ENCODE results near the gene RYR1.

Gene RYR1

DNA sequence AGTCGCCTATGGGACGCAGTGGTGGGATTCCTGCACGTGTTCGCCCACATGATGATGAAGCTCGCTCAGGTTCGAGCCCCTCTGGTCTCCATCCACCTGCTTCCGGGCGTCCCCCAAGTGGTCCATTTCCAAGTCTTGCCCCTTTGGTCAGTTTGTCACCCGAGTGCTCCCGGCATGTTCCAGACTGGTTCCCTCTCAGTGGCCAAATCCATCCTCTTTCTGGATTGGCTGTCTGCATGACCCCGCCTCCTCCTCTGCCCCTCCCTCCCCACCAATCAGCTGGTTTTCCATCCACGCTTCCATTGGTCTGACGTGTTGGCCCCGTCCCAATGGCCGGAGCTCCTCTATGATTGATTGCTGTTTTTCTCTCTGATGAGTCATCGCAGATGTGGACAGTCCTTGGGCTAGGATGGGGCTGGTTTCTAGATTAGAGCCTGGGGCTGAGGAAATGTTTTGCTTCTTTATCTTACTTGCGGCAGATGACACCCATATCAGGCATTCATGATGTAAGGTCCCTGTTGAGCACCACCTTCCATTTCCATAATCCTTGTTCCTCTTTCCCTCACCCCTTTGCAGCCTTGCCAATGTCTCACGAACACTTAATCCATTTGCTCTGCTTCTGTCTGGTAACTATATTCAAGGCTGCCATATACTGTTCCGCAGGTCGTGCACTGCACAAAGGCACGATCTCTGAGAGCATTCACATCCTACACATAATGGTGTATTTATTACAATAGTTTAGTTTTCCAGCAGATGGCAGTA lies 110.5 kb downstream of the RYR1 start (continued):
- TF ChIP-seq ZSCAN30 (tag by site-specific recombination; IDR thresholded peaks at IDR 0.05) (peak; percentile 72; the same call in 1 of the 2 replicates), SALL2 (tag by site-specific recombination; IDR thresholded peaks at IDR 0.05; ENCODE audit: borderline replicate concordance) (no peak), ZNF558 (tag by site-specific recombination; IDR thresholded peaks at IDR 0.05) (peak; percentile 79), ZNF221 (tag by site-specific recombination; IDR thresholded peaks at IDR 0.05; ENCODE audit: borderline replicate concordance) (no peak; the same call in 1 of the 2 replicates), ZNF24 (tag by site-specific recombination; IDR thresholded peaks at IDR 0.05) (peak; percentile 95), OVOL3 (tag by site-specific recombination; IDR thresholded peaks at IDR 0.05) (no peak), ZNF670 (tag by site-specific recombination; IDR thresholded peaks at IDR 0.05; ENCODE audit: low read depth) (no peak), ZNF140 (tag by site-specific recombination; IDR thresholded peaks at IDR 0.05) (no peak), ZNF629 (tag by site-specific recombination; IDR thresholded peaks at IDR 0.05) (peak; percentile 93), ZNF626 (tag by site-specific recombination; IDR thresholded peaks at IDR 0.05) (peak; percentile 86; the same call in 1 of the 2 replicates)
- TF ChIP-seq, protein P1, sequence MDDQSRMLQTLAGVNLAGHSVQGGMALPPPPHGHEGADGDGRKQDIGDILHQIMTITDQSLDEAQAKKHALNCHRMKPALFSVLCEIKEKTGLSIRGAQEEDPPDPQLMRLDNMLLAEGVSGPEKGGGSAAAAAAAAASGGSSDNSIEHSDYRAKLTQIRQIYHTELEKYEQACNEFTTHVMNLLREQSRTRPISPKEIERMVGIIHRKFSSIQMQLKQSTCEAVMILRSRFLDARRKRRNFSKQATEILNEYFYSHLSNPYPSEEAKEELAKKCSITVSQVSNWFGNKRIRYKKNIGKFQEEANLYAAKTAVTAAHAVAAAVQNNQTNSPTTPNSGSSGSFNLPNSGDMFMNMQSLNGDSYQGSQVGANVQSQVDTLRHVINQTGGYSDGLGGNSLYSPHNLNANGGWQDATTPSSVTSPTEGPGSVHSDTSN (CRISPR knock-in tag; IDR thresholded peaks at IDR 0.05) = peak; percentile 73; the same call in 1 of the 2 replicates
- TF ChIP-seq, protein P2, sequence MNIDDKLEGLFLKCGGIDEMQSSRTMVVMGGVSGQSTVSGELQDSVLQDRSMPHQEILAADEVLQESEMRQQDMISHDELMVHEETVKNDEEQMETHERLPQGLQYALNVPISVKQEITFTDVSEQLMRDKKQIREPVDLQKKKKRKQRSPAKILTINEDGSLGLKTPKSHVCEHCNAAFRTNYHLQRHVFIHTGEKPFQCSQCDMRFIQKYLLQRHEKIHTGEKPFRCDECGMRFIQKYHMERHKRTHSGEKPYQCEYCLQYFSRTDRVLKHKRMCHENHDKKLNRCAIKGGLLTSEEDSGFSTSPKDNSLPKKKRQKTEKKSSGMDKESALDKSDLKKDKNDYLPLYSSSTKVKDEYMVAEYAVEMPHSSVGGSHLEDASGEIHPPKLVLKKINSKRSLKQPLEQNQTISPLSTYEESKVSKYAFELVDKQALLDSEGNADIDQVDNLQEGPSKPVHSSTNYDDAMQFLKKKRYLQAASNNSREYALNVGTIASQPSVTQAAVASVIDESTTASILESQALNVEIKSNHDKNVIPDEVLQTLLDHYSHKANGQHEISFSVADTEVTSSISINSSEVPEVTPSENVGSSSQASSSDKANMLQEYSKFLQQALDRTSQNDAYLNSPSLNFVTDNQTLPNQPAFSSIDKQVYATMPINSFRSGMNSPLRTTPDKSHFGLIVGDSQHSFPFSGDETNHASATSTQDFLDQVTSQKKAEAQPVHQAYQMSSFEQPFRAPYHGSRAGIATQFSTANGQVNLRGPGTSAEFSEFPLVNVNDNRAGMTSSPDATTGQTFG (tag by site-specific recombination; IDR thresholded peaks at IDR 0.05; ENCODE audit: borderline replicate concordance) = no peak; the same call in 1 of the 2 replicates

DNA sequence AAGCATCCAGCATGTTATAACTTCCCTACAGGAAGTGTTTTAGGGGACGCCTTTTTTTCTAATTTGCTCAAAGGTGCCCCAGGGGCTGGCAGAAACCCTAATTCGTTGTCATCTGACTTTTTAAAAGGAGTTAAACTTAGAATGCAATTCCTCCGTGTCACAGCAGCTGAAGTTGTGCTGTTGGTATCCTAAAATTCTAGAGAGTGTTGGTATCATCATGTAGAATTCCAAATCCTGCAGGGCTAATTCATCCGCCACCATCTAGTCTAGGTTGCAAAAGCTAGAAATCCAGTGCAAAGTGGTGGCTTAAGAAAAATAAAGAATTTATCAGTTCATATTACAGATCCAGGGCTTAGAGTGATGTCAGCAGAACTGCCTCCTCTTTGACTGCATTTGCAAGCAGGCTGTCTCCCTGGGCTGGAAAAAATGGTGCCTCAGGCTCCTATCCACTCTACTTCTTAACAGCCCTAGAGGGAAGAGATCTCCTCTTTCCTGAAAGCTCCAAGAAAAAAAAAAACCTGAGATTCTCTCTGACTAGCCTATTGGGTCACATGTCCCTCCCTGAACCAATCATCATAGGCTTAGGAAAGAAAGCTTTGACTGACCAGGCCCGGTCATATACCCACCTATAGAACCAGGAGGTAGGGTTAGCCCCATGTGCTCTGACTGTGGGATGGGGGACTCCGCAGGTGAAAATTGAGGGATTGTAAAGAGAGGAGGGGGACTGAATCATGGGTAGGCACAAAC lies 111.3 kb downstream of the RYR1 start:
- H3K4me3 ChIP-seq (ENCODE audit: low read depth, low read length) = no peak overlapping the region
- POLR2A ChIA-PET = interaction anchor here (0.6 to 2.5 kb wide), 18 partner anchors 9 to 386 kb away, joined by 3 to 35 read pairs (median 4); partner anchors contain the start of genes ACTN4, EIF3K, FAM98C and GGN
- TF ChIP-seq, protein P3, sequence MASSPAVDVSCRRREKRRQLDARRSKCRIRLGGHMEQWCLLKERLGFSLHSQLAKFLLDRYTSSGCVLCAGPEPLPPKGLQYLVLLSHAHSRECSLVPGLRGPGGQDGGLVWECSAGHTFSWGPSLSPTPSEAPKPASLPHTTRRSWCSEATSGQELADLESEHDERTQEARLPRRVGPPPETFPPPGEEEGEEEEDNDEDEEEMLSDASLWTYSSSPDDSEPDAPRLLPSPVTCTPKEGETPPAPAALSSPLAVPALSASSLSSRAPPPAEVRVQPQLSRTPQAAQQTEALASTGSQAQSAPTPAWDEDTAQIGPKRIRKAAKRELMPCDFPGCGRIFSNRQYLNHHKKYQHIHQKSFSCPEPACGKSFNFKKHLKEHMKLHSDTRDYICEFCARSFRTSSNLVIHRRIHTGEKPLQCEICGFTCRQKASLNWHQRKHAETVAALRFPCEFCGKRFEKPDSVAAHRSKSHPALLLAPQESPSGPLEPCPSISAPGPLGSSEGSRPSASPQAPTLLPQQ (tag by site-specific recombination; IDR thresholded peaks at IDR 0.05) = 0 out of 2 replicates have a peak, but pooled peaks have one; percentile 0
- TF ChIP-seq, protein P4, sequence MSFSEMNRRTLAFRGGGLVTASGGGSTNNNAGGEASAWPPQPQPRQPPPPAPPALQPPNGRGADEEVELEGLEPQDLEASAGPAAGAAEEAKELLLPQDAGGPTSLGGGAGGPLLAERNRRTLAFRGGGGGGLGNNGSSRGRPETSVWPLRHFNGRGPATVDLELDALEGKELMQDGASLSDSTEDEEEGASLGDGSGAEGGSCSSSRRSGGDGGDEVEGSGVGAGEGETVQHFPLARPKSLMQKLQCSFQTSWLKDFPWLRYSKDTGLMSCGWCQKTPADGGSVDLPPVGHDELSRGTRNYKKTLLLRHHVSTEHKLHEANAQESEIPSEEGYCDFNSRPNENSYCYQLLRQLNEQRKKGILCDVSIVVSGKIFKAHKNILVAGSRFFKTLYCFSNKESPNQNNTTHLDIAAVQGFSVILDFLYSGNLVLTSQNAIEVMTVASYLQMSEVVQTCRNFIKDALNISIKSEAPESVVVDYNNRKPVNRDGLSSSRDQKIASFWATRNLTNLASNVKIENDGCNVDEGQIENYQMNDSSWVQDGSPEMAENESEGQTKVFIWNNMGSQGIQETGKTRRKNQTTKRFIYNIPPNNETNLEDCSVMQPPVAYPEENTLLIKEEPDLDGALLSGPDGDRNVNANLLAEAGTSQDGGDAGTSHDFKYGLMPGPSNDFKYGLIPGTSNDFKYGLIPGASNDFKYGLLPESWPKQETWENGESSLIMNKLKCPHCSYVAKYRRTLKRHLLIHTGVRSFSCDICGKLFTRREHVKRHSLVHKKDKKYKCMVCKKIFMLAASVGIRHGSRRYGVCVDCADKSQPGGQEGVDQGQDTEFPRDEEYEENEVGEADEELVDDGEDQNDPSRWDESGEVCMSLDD (tag by site-specific recombination; IDR thresholded peaks at IDR 0.05) = peak; percentile 76
- TF ChIP-seq ZNF768 (tag by site-specific recombination; IDR thresholded peaks at IDR 0.05) (peak; percentile 0; the same call in 1 of the 2 replicates), ZNF174 (tag by site-specific recombination; IDR thresholded peaks at IDR 0.05) (peak; percentile 81), ZXDB (tag by site-specific recombination; IDR thresholded peaks at IDR 0.05) (0 out of 2 replicates have a peak, but pooled peaks have one; percentile 71), ZSCAN30 (tag by site-specific recombination; IDR thresholded peaks at IDR 0.05) (0 out of 2 replicates have a peak, but pooled peaks have one; percentile 3), WT1 (tag by site-specific recombination; IDR thresholded peaks at IDR 0.05) (no peak)
- TF ChIP-seq, protein P5, sequence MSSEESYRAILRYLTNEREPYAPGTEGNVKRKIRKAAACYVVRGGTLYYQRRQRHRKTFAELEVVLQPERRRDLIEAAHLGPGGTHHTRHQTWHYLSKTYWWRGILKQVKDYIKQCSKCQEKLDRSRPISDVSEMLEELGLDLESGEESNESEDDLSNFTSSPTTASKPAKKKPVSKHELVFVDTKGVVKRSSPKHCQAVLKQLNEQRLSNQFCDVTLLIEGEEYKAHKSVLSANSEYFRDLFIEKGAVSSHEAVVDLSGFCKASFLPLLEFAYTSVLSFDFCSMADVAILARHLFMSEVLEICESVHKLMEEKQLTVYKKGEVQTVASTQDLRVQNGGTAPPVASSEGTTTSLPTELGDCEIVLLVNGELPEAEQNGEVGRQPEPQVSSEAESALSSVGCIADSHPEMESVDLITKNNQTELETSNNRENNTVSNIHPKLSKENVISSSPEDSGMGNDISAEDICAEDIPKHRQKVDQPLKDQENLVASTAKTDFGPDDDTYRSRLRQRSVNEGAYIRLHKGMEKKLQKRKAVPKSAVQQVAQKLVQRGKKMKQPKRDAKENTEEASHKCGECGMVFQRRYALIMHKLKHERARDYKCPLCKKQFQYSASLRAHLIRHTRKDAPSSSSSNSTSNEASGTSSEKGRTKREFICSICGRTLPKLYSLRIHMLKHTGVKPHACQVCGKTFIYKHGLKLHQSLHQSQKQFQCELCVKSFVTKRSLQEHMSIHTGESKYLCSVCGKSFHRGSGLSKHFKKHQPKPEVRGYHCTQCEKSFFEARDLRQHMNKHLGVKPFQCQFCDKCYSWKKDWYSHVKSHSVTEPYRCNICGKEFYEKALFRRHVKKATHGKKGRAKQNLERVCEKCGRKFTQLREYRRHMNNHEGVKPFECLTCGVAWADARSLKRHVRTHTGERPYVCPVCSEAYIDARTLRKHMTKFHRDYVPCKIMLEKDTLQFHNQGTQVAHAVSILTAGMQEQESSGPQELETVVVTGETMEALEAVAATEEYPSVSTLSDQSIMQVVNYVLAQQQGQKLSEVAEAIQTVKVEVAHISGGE (tag by site-specific recombination; conservative IDR thresholded peaks at IDR 0.05; ENCODE audit: low read depth) = peak; percentile 42; the same call in 1 of the 2 replicates
- TF ChIP-seq, protein P6, sequence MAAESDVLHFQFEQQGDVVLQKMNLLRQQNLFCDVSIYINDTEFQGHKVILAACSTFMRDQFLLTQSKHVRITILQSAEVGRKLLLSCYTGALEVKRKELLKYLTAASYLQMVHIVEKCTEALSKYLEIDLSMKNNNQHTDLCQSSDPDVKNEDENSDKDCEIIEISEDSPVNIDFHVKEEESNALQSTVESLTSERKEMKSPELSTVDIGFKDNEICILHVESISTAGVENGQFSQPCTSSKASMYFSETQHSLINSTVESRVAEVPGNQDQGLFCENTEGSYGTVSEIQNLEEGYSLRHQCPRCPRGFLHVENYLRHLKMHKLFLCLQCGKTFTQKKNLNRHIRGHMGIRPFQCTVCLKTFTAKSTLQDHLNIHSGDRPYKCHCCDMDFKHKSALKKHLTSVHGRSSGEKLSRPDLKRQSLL (tag by site-specific recombination; IDR thresholded peaks at IDR 0.05) = peak; percentile 49; the same call in 1 of the 2 replicates

More for the DNA sequence above, 111.3 kb downstream of the RYR1 start:
- H3K4me1 ChIP-seq (ENCODE audit: control insufficient read depth, insufficient read depth, low read length) = peaks cover 11% of the 10 kb centered on the region
- no peaks in the 10 kb centered on the region for H3K9me3 ChIP-seq (ENCODE audit: control insufficient read depth, insufficient read depth, low read depth, low read length)
- no peaks in the 10 kb centered on the region for H3K36me3 ChIP-seq (ENCODE audit: control insufficient read depth in 2 of 2, insufficient read depth in 1 of 2, low read length in 2 of 2)
- CTCF ChIA-PET = interaction anchor here (0.6 to 4.6 kb wide), 43 partner anchors 9 to 1655 kb away, joined by 3 to 95 read pairs (median 4); partner anchors contain the start of genes EIF3K, FAM98C, MAP4K1 and MRPS12
- H3K27ac ChIP-seq (ENCODE audit: extremely low read depth, low read depth, low read length) = peak overlapping the region; percentile 19

Data from HEK293 (cell line).